Type B pancreatic cell (in vitro differentiated cells): ENCODE results near the gene CORO6. TPM values are rescaled to one million over a fixed set of nuclear protein-coding genes. Genes with fewer than 3 reads are reported as not detected.
"Not testable (repeated sequence)": the region's sequence is repeated elsewhere in the genome, so short reads cannot be mapped to it uniquely, and the experiment has no call there.

ENCODE experiments used
- DNase-seq: peaks from one replicate; pipeline ENCODE4 v3.0.0; 2021; ENCODE audit warnings: mixed read lengths; ENCODE audit not compliant: unreplicated experiment; ENCODE audit errors: extremely low spot score
- H3K27ac Mint-ChIP-seq: 2 replicates; pipeline ENCODE4 v1.8.0; 2021; ENCODE audit warnings: mild to moderate bottlenecking, mixed read lengths
- H3K27me3 Mint-ChIP-seq: 2 replicates; pipeline ENCODE4 v1.8.0; 2021; ENCODE audit warnings: mixed read lengths
- H3K36me3 Mint-ChIP-seq: 2 replicates; pipeline ENCODE4 v1.8.0; 2021; ENCODE audit warnings: mixed read lengths
- H3K4me1 Mint-ChIP-seq: one replicate; pipeline ENCODE4 v1.8.0; 2021; ENCODE audit warnings: mixed read lengths; ENCODE audit not compliant: unreplicated experiment
- H3K4me3 Mint-ChIP-seq: 2 replicates; pipeline ENCODE4 v1.8.0; 2021; ENCODE audit warnings: mild to moderate bottlenecking, mixed read lengths
- H3K9me3 Mint-ChIP-seq: 2 replicates; pipeline ENCODE4 v1.8.0; 2021; ENCODE audit warnings: mixed read lengths
- total RNA-seq: library from RNA; stranded (reverse); gene quantifications from 2 replicates; pipeline ENCODE4 v1.2.1, GENCODE V29; 2021; ENCODE audit warnings: low replicate concordance
- TF ChIP-seq, protein P1 (sequence below): fragments of 200-600 bp; sonication (generic); conservative IDR thresholded peaks from 2 replicates; pipeline ENCODE4 v1.5.0; 2021; ENCODE audit warnings: antibody characterized with exemption, mild to moderate bottlenecking

The CORO6 gene
- total RNA-seq, 1 donor from 2014 or later: 6.8 TPM

DNA sequence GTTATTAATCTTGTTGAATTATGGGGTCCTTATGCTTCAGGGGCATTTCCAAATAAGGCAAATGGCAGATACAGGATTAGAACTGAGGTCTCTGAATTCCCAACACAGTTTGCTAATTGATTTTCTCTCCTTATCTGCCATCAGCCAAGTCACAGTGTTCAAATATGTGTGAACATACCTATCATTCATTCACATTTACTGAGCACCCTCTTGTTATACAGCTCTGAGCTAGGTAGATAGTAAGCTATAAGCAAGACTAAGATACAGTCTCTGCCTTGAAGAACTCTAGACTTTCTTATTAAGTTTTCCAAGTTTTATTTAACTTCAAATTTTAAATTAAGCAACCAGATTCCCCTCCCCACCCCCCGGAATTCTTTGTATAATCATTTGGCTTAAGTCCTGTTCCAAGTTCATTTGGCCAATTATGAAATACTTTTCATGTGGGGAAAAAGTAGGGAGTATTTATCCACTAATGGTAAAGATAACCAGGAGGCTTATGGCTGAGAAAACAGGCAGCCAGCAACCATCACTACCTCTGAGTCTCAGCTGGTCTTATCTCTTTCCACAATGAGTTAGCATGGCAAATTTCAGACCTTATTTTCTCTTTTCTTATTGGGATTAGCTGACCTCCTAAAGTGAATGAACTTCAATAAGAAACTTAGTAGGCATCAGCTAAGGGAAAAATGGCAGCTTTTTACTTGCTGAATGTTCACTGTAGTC, 31.4 kb upstream of the CORO6 start:
- H3K4me3 Mint-ChIP-seq: no peak overlapping the region
- H3K4me1 Mint-ChIP-seq: no peaks in the 10 kb centered on the region
- no peak for DNase-seq
- no peaks in the 10 kb centered on the region for H3K9me3 Mint-ChIP-seq
- TF ChIP-seq, protein P1, sequence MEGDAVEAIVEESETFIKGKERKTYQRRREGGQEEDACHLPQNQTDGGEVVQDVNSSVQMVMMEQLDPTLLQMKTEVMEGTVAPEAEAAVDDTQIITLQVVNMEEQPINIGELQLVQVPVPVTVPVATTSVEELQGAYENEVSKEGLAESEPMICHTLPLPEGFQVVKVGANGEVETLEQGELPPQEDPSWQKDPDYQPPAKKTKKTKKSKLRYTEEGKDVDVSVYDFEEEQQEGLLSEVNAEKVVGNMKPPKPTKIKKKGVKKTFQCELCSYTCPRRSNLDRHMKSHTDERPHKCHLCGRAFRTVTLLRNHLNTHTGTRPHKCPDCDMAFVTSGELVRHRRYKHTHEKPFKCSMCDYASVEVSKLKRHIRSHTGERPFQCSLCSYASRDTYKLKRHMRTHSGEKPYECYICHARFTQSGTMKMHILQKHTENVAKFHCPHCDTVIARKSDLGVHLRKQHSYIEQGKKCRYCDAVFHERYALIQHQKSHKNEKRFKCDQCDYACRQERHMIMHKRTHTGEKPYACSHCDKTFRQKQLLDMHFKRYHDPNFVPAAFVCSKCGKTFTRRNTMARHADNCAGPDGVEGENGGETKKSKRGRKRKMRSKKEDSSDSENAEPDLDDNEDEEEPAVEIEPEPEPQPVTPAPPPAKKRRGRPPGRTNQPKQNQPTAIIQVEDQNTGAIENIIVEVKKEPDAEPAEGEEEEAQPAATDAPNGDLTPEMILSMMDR: no peak
- H3K27me3 Mint-ChIP-seq: no peaks in the 10 kb centered on the region
- H3K36me3 Mint-ChIP-seq: peaks cover 17% of the 10 kb centered on the region
- no peak overlapping the region for H3K27ac Mint-ChIP-seq

DNA sequence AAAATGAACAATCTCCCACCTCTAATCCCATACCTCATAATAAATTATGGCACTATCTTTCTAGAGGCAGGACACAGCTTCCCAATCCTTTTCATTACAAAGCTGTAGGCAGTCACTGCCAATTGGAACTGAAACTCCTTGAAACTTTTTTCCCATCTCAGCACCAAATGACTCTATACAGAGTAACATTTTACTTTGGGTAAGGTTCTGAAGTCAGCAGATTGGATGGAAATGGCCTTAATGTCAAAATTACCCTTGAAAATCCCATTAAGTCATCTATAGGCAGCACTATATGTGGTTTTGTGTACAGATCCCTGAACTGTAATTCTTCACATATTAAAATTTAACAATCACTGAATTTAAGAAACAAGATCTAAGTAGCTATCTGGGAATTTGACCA, 30.3 kb upstream of the CORO6 start:
- Mint-ChIP-seq H3K27ac (no peak overlapping the region), H3K36me3 (peaks cover 15% of the 10 kb centered on the region), H3K27me3 (no peaks in the 10 kb centered on the region), H3K4me1 (no peaks in the 10 kb centered on the region), H3K4me3 (no peak overlapping the region), H3K9me3 (no peaks in the 10 kb centered on the region)
- TF ChIP-seq, protein P1: no peak
- DNase-seq: no peak

DNA sequence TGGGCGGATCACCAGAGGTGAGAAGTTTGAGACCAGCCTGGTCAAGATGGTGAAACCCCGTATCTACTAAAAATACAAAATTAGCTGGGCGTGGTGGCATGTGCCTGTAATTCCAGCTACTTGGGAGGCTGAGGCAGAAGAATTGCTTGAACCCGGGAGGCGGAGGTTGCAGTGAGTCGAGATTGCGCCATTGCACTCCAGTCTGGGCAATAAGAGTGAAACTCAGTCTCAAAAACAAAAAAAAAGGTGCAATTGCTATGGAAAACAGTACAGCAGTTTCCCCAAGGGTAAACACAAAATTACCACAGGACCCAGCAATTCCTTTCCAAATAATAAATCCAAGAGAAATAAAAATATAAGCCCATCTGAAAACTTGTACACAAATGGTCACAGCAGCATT, 29.2 kb upstream of the CORO6 start:
- not testable (repeated sequence) for H3K9me3 Mint-ChIP-seq, H3K4me3 Mint-ChIP-seq, H3K27ac Mint-ChIP-seq, H3K27me3 Mint-ChIP-seq, DNase-seq, H3K4me1 Mint-ChIP-seq
- H3K36me3 Mint-ChIP-seq: peaks cover 15% of the 10 kb centered on the region

DNA sequence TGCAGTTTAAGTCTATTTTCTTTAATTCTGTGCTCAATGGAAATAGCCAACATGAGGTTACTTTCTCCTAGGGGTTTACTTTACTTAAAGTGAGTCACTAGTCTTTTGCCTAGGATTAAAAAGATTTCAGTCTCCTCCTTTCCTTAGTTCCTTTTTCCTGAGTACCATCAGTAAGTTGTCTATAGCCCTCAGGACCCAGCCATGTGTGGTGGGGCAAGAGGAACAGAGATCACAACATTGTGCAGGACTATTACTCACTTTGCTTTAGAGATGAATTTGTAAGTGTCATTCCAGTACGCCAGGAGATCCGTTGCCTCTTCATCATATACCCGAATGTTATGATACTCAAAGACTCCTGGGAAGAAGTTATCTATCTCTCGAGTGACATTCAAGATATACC, 27.7 kb upstream of the CORO6 start:
- Mint-ChIP-seq H3K36me3 (peaks cover 6% of the 10 kb centered on the region), H3K4me3 (no peak overlapping the region)

DNA sequence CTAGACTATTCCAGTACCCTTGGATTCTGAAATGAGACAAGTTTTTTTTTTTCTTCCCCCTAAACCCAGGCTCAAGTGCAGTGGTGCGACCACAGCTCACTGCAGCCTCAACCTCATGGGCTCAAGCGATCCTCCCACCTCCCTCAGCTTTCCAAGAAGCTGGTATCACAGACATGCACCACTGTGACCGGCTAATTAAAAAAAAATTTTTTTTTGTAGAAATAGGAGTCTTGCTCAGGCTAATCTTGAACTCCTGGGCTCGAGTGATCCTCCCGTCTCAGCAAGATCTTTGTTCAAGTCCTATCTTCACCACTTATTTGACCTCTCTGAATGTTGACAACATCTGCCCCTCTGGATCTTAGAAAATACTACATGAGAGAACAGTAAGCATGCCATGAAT, 26.6 kb upstream of the CORO6 start:
- no peaks in the 10 kb centered on the region for H3K9me3 Mint-ChIP-seq
- no peaks in the 10 kb centered on the region for H3K27me3 Mint-ChIP-seq

More for the DNA sequence above, 27.7 kb upstream of the CORO6 start:
- no peaks in the 10 kb centered on the region for H3K27me3 Mint-ChIP-seq
- H3K9me3 Mint-ChIP-seq: no peaks in the 10 kb centered on the region
- TF ChIP-seq, protein P1: no peak
- no peak overlapping the region for H3K27ac Mint-ChIP-seq
- no peak for DNase-seq
- H3K4me1 Mint-ChIP-seq: peaks cover 6% of the 10 kb centered on the region

DNA sequence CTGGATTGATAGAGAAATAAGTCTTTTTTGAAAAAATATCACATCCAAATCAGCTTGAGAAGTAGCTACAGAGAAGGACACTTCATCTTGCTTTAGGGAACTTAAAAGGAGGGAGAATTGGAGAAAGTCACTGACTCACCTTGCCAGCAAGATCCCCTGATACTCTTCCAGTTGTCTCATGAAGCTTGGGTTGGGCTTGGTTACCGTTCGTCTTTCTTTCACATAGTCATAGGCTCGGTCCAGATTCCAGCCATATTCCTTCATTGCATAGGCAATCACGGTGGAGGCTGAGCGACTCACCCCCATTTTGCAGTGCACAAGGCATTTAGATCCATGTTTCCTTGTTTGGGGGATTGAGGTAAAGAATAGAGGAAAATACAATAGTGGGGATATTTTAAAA, 25.3 kb upstream of the CORO6 start:
- Mint-ChIP-seq H3K36me3 (peaks cover 11% of the 10 kb centered on the region), H3K27me3 (no peaks in the 10 kb centered on the region), H3K27ac (no peak overlapping the region), H3K9me3 (no peaks in the 10 kb centered on the region), H3K4me3 (no peak overlapping the region), H3K4me1 (peaks cover 16% of the 10 kb centered on the region)
- TF ChIP-seq, protein P1: no peak
- no peak for DNase-seq

More for the DNA sequence above, 26.6 kb upstream of the CORO6 start:
- H3K36me3 Mint-ChIP-seq: peaks cover 11% of the 10 kb centered on the region
- H3K4me3 Mint-ChIP-seq: no peak overlapping the region
- no peak overlapping the region for H3K27ac Mint-ChIP-seq
- TF ChIP-seq, protein P1: no peak
- H3K4me1 Mint-ChIP-seq: peaks cover 14% of the 10 kb centered on the region
- DNase-seq: no peak
